HG03060 (cell line): Measurements from ENCODE around the gene KASH5.
"Not testable (repeated sequence)": the region's sequence is repeated elsewhere in the genome, so short reads cannot be mapped to it uniquely, and the experiment has no call there.

Experiments
- ATAC-seq: cut with Tn5 transposase; IDR thresholded peaks from one replicate; pipeline ENCODE4 v1.9.1; 2021; ENCODE audit warnings: low read depth, moderate number of reproducible peaks; ENCODE audit not compliant: unreplicated experiment

Gene KASH5

DNA sequence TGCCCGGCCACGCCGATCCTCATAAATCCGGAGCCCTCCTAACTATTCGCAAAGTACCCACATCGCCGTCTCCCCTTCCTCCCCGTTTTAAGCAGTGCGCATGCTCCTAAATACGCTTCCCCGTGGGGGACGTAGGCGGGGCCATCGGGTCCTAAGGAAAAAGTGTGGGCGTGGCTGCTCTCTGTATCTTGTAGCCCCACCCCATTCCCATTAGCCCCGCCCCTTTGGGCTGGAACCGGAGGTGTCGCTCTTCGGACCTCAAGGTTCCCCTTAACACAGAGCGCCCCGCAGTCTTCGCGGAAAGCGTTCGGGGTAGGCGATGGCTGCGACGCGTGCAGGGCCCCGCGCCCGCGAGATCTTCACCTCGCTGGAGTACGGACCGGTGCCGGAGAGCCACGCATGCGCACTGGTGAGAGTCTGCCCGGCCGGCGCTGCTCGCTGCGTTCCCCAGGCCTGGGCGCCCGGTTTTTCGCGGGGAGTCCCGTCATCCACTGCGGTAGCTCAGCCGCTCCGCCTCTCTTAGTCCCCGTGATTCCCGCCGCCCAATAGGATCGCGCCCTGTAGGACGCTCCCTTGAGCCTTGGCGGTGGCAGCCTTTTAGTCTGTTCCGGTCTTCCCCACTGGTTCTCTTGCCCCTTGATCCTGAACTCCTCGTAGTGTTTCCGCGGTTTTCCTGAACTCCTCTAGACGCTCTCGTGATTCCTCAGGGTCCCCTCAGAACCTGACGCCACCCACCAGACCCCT lies 65.1 kb downstream of the KASH5 start, which contains the start of gene ALDH16A1:
Gene ALDH16A1 (plus strand): TSS at position 213 of the 744 bp plus-strand sequence. CDS start 107 bp downstream, at position 320.
- peak; percentile 74 for ATAC-seq

DNA sequence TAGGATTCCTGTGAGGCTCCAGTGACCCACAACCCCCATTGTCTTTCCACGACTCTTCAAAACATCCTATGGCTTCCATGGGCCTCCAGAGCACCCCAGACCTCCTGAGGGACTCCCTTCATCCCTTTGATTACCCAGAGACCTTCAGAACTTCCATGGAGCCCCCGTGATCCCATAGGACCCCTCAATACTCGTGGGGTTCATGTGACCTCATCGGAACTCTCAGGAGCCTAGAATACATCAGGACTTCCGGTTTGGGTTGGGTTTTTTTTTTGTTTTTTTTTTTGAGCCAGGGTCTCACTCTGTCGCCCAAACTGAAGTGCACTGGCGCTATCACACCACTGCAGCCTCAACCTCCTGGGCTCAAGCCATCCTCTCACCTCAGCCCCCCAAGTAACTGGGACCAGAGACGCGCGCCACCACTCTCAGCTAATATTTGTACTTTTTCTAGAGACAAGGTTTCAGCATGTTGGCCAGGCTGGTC lies 65.8 kb downstream of the KASH5 start:
- no peak for ATAC-seq

DNA sequence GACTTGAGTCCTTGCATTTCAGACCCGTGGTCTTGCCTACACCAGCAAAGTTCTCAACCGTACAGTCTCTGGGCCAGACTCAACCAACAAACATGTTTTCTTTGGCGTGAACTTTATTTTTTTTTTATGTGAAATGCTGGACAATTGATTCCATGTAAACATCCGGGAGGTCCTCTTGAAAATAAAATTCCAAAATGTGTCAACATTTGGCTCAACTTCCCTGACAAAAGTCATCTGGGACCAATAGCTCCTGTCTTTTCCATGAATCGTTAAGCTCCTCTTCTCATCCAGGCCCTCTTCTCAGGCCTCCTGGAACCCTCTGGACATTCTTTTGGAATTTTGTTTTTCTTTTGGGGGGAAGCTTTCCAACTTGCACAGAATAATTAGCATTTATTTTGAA lies 67.7 kb downstream of the KASH5 start:
- ATAC-seq: no peak

DNA sequence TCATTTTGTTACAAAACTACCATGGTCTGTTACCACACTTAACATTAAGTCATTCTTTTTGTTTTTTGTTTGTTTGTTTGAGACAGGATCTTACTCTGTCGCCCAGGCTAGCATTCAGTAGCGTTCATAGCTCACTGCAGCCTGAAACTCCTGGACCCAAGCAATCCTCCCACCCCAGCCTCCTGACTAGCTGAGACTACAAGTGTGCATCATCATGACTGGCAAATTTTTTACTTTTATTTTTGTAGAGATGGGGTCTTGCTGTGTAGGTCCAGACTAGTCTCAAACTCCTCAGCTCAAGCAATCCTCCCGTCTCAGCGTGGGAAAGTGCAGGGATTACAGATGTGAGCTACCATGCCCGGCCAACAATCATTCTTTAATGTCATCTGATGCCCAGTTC lies 68.3 kb downstream of the KASH5 start:
- no peak for ATAC-seq

DNA sequence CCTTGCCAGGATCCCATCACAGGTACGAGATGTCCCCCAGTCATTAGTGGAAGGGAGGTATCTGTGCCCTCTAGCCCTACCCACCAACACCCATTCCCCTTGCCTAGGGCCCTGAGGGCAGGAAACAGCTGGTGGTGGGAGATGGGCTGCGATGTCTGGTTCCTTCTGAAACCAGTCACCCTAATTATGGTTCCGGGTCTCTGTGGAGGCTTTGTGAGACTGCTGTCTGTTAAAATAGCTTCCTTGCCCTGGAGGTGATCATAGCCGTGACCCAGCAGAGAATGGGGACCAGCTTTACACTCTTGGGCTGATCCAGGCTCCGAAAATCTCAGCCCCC lies 70.5 kb downstream of the KASH5 start:
- ATAC-seq: no peak

DNA sequence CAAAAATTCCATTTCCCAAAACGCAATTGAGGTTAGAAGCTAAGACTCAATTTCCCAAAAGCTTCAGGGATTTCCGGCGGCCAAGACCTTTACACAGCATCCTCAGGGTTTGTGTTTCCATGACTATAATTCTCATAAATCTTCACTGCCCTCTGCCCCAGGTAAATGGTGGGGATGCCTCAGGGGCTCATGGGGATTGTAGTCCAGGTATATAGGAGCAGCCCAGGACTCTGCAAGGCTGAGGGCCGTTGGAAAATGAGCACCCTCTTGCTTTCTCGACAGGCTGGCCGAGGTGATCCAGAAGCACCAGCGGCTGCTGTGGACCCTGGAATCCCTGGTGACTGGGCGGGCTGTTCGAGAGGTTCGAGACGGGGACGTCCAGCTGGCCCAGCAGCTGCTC lies 71.3 kb downstream of the KASH5 start:
- ATAC-seq: no peak

DNA sequence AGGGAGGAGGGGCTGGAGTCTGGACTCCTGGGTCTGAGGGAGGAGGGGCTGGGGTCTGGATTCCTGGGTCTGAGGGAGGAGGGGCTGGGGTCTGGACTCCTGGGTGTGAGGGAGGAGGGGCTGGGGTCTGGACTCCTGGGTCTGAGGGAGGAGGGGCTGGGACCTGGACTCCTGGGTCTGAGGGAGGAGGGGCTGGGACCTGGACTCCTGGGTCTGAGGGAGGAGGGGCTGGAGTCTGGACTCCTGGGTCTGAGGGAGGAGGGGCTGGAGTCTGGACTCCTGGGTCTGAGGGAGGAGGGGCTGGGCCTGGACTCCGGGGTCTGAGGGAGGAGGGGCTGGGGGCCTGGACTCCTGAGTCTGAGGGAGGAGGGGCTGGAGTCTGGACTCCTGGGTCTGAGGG lies 73.1 kb downstream of the KASH5 start:
- ATAC-seq: not testable (repeated sequence)

DNA sequence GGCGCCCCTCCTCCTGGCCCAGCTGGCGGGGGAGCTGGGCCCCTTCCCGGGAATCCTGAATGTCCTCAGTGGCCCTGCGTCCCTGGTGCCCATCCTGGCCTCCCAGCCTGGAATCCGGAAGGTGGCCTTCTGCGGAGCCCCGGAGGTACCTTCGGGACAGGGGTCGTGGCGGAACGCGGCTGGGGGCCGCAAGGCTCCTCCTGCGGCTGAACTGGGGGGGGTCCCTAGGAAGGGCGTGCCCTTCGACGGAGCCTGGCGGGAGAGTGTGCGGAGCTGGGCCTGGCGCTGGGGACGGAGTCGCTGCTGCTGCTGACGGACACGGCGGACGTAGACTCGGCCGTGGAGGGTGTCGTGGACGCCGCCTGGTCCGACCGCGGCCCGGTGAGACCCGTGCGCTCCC lies 73.6 kb downstream of the KASH5 start:
- no peak for ATAC-seq

DNA sequence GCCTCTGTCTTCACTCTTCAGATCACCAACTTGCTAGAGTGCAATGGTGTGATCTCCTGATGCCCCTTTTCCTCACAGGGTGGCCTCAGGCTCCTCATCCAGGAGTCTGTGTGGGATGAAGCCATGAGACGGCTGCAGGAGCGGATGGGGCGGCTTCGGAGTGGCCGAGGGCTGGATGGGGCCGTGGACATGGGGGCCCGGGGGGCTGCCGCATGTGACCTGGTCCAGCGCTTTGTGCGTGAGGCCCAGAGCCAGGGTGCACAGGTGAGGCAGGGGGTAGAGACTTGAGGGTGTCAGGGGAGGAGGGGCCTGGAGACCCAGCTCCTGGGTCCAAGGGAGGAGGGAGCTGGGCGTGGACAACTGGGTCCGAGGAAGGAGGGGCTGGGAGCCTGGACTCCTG lies 74.4 kb downstream of the KASH5 start:
- ATAC-seq: no peak

DNA sequence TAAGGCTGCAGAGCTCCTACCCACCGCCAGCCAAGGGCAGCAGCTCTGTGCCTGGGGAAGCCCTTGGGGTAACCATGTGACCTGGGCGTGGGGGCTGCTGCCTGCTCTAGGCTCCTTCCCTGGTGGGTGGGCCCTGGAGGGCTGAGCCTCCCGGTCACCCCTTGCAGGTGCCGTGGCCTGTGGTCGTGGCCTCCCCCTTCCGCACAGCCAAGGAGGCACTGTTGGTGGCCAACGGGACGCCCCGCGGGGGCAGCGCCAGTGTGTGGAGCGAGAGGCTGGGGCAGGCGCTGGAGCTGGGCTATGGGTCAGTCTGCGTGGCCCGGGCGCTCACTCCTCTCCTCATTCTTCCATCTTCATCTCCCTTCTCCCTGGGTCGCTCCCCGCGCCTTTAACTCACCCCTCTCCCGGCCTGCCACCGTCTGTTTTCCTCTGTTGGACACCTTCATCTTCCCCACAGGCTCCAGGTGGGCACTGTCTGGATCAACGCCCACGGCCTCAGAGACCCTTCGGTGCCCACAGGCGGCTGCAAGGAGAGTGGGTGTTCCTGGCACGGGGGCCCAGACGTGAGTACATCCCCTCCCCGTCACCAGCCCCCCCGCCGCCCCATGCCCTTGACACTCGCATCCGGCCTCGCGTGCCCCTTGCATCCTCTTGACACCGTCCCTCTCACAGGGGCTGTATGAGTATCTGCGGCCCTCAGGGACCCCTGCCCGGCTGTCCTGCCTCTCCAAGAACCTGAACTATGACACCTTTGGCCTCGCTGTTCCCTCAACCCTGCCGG lies 76.1 kb downstream of the KASH5 start:
- no peak for ATAC-seq

DNA sequence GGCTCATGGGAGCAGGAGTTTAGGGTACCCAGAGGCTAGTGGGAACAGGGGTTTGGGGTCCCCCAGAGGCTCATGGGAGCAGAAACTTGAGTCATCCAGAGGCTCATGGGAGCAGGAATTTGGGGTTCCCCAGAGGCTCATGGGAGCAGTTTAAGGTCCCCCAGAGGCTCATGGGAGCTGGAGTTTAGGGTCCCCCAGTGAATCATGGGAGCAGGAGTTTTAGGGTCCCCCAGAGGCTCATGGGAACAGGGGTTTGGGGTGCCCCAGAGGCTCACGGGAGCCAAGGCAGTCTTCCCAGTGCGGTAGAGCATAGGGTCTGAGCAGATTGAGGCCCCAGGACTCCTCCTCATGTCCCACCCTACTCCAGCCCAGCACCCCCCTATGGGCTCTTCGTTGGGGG lies 77.3 kb downstream of the KASH5 start:
- ATAC-seq: no peak
